Mesenchymal stem cell (in vitro differentiated cells and primary cell): Measurements from ENCODE around the gene SEC14L3.

Experiments used
- DNase-seq: peaks from one replicate; pipeline ENCODE4 v3.0.0-alpha.2; 2013
- H2AFZ ChIP-seq: one replicate; pipeline ENCODE4 v1.6.1; 2013; ENCODE audit warnings: low read depth, mild to moderate bottlenecking, control low read depth, inconsistent platforms, low read length, moderate library complexity
- H2AK5ac ChIP-seq: 2 replicates; pipeline ENCODE4 v1.6.1; 2013; ENCODE audit warnings: low read length, moderate library complexity, mild to moderate bottlenecking, inconsistent platforms; ENCODE audit not compliant: severe bottlenecking
- H2BK120ac ChIP-seq: one replicate; pipeline ENCODE4 v1.6.1; 2013; ENCODE audit warnings: low read depth, mild to moderate bottlenecking, inconsistent platforms, low read length, moderate library complexity
- H2BK12ac ChIP-seq, 2 experiments: one replicate each; pipeline ENCODE4 v1.6.1; 2013; ENCODE audit warnings: inconsistent platforms in 2 of 2, low read length in 2 of 2, mild to moderate bottlenecking in 2 of 2, moderate library complexity in 2 of 2, control low read depth in 1 of 2
- H2BK15ac ChIP-seq: one replicate; pipeline ENCODE4 v1.6.1; 2013; ENCODE audit warnings: mild to moderate bottlenecking, low read depth, inconsistent platforms; ENCODE audit not compliant: poor library complexity, severe bottlenecking
- H2BK5ac ChIP-seq: 2 replicates; pipeline ENCODE4 v1.6.1; 2013; ENCODE audit warnings: low read depth, mild to moderate bottlenecking, low read length, control low read depth, inconsistent platforms; ENCODE audit not compliant: poor library complexity, severe bottlenecking
- H3K14ac ChIP-seq, 2 experiments: one replicate each; pipeline ENCODE4 v1.6.1; 2013; ENCODE audit warnings: inconsistent platforms in 2 of 2, low read length in 2 of 2, control low read depth in 1 of 2, mild to moderate bottlenecking in 1 of 2, moderate library complexity in 1 of 2
- H3K18ac ChIP-seq, 2 experiments: one replicate each; pipeline ENCODE4 v1.6.1; 2013; ENCODE audit warnings: inconsistent platforms in 2 of 2, low read length in 2 of 2, control low read depth in 1 of 2, low read depth in 1 of 2, mild to moderate bottlenecking in 1 of 2
- H3K23ac ChIP-seq, 2 experiments: one replicate each; pipeline ENCODE4 v1.6.1; 2013; ENCODE audit warnings: inconsistent platforms in 2 of 2, low read length in 2 of 2, mild to moderate bottlenecking in 2 of 2, moderate library complexity in 2 of 2, control low read depth in 1 of 2
- H3K27ac ChIP-seq: 2 replicates; pipeline ENCODE4 v1.5.1; 2013; ENCODE audit warnings: mild to moderate bottlenecking, moderate library complexity, low read length, control low read depth, inconsistent platforms; ENCODE audit not compliant: poor library complexity, severe bottlenecking
- H3K27me3 ChIP-seq, 2 experiments: 2 replicates each; pipeline versions ENCODE4 v1.6.1 to v1.7.0; 2013; ENCODE audit warnings: low read length in 2 of 2, mild to moderate bottlenecking in 2 of 2, moderate library complexity in 2 of 2, control low read depth in 1 of 2, inconsistent platforms in 1 of 2; ENCODE audit not compliant: control insufficient read depth in 1 of 2, insufficient read depth in 1 of 2
- H3K36me3 ChIP-seq, 2 experiments: 2 replicates each; pipeline versions ENCODE4 v1.6.1 to v1.7.0; 2013; ENCODE audit warnings: low read length in 2 of 2, control low read depth in 1 of 2, inconsistent platforms in 1 of 2, low read depth in 1 of 2, mild to moderate bottlenecking in 1 of 2; ENCODE audit not compliant: insufficient read depth in 2 of 2, control insufficient read depth in 1 of 2
- H3K4ac ChIP-seq, 2 experiments: one replicate each; pipeline ENCODE4 v1.6.1; 2013; ENCODE audit warnings: inconsistent platforms in 2 of 2, low read length in 2 of 2, mild to moderate bottlenecking in 2 of 2, moderate library complexity in 2 of 2, control low read depth in 1 of 2, low read depth in 1 of 2
- H3K4me1 ChIP-seq: 2 replicates; pipeline ENCODE4 v1.6.1; 2013; ENCODE audit warnings: low read depth, low read length, control low read depth; ENCODE audit not compliant: control insufficient read depth, insufficient read depth
- H3K4me2 ChIP-seq: 2 replicates; pipeline ENCODE4 v1.6.1; 2013; ENCODE audit warnings: low read length, mild to moderate bottlenecking, inconsistent platforms; ENCODE audit not compliant: poor library complexity, severe bottlenecking
- H3K4me3 ChIP-seq, 2 experiments: 2 replicates each; pipeline versions ENCODE4 v1.5.1 to v1.7.0; 2013; ENCODE audit warnings: low read length in 2 of 2, mild to moderate bottlenecking in 2 of 2, control low read depth in 1 of 2, low read depth in 1 of 2; ENCODE audit not compliant: insufficient read depth in 1 of 2
- H3K79me1 ChIP-seq: replicated peaks from 2 replicates; pipeline ENCODE4 v1.6.1; 2013; ENCODE audit warnings: mild to moderate bottlenecking, control low read depth, low read length, inconsistent platforms; ENCODE audit not compliant: poor library complexity, severe bottlenecking
- H3K9ac ChIP-seq: 2 replicates; pipeline ENCODE4 v1.7.0; 2013; ENCODE audit warnings: mild to moderate bottlenecking, low read length, moderate library complexity
- H3K9me3 ChIP-seq: 2 replicates; pipeline ENCODE4 v1.7.0; 2013; ENCODE audit warnings: mild to moderate bottlenecking, low read length; ENCODE audit not compliant: control insufficient read depth
- H4K8ac ChIP-seq: one replicate; pipeline ENCODE4 v1.6.1; 2013; ENCODE audit warnings: inconsistent platforms, mild to moderate bottlenecking, low read length, moderate library complexity
- H4K91ac ChIP-seq: one replicate; pipeline ENCODE4 v1.6.1; 2013; ENCODE audit warnings: mild to moderate bottlenecking, low read length, inconsistent platforms
- WGBS: methylation state at CpG from one replicate; pipeline ENCODE4 v1.1.7; 2013; ENCODE audit warnings: mixed read lengths; 5-methylcytosine and 5-hydroxymethylcytosine counted together

Gene SEC14L3

GRCh38 chr22:30474121-30474520, 2.3 kb upstream of the SEC14L3 start:
- Histone ChIP-seq H3K18ac (no peak overlapping the region), H2BK15ac (no peak overlapping the region), H3K23ac (no peak overlapping the region), H4K91ac (no peak overlapping the region), H2BK5ac (no peak overlapping the region), H2BK120ac (no peak overlapping the region), H3K4me3 (no peak overlapping the region), H3K79me1 (no peaks in the 10 kb centered on the region), H3K4me1 (no peaks in the 10 kb centered on the region), H3K4ac (no peak overlapping the region), H3K36me3 (no peaks in the 10 kb centered on the region), H2BK12ac (no peak overlapping the region), H3K14ac (no peak overlapping the region), H4K8ac (no peak overlapping the region), H3K9me3 (no peaks in the 10 kb centered on the region), H2AK5ac (no peak overlapping the region), H2AFZ (no peak overlapping the region), H3K9ac (no peak overlapping the region), H3K27ac (no peak overlapping the region), H3K4me2 (no peak overlapping the region), H3K27me3 (peaks cover 70 to 72% of the 10 kb centered on the region in 2 experiments)
- 97% methylated on average over 3 of the region's 4 CpGs for WGBS
- DNase-seq = no peak

DNA sequence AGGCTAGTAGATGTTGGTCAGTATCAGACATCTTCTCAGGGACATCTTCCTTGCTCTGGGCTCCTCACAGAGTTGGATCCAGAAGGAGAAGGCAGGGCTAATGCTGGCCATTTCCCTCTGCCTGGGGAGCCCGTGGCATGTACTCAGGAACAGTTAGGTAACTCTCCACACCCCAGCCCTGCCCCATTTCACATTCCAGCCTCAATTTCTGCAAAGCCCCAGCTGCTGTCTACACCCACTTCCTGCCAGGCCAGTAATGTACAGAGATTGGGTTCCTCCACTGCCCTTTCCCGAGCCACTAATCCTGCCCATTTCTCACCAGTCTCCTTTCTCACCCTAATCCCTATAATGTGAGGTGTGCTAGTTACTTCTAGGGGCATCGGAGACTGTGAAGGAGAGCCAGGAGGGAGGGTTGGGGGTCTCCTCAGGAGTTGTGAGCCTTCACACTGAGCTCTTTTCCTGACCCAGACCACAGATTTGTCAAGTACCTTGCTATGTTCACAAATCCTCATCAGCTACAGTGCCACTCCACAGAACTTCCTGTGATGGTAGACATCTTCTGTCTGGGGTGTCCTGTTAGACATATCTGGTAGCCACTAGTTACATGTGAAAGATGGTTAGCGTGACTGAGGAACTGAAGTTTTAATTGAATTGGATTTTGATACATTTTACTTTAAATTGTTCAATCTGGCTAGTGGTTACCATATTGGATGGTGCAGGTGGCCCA, 1.3 kb upstream of the SEC14L3 start:
- no peak overlapping the region for H3K18ac ChIP-seq
- H3K9me3 ChIP-seq = no peaks in the 10 kb centered on the region
- peaks cover 71 to 77% of the 10 kb centered on the region in 2 experiments for H3K27me3 ChIP-seq
- H3K4me2 ChIP-seq = no peak overlapping the region
- H3K4me1 ChIP-seq = no peaks in the 10 kb centered on the region
- H2AFZ ChIP-seq = no peak overlapping the region
- no peak overlapping the region for H2AK5ac ChIP-seq
- no peak overlapping the region for H3K9ac ChIP-seq
- no peak overlapping the region for H2BK15ac ChIP-seq
- 50% methylated on average over 4 of the region's 4 CpGs for WGBS
- H3K36me3 ChIP-seq = no peaks in the 10 kb centered on the region
- no peak for DNase-seq
- no peak overlapping the region for H2BK120ac ChIP-seq
- no peak overlapping the region for H4K91ac ChIP-seq
- H3K4ac ChIP-seq = no peak overlapping the region
- no peak overlapping the region for H3K27ac ChIP-seq
- H3K14ac ChIP-seq = no peak overlapping the region
- no peak overlapping the region for H3K23ac ChIP-seq
- H2BK5ac ChIP-seq = no peak overlapping the region
- no peak overlapping the region for H4K8ac ChIP-seq
- no peaks in the 10 kb centered on the region for H3K79me1 ChIP-seq
- no peak overlapping the region for H2BK12ac ChIP-seq
- H3K4me3 ChIP-seq = no peak overlapping the region

- H2AFZ ChIP-seq = no peak overlapping the region
- H3K4me1 ChIP-seq = no peaks in the 10 kb centered on the region
- no peak overlapping the region for H3K4me3 ChIP-seq
- no peak overlapping the region for H3K14ac ChIP-seq
- no peak overlapping the region for H4K8ac ChIP-seq
- WGBS = 45% methylated on average over 1 of the region's 2 CpGs
- no peaks in the 10 kb centered on the region for H3K36me3 ChIP-seq
- no peak overlapping the region for H3K27ac ChIP-seq
- H3K9ac ChIP-seq = no peak overlapping the region
- no peak overlapping the region for H3K4me2 ChIP-seq
- H2BK5ac ChIP-seq = no peak overlapping the region
- no peak overlapping the region for H2AK5ac ChIP-seq
- no peak overlapping the region for H2BK120ac ChIP-seq
- no peak overlapping the region for H3K23ac ChIP-seq
- no peaks in the 10 kb centered on the region for H3K79me1 ChIP-seq
- no peak overlapping the region for H3K4ac ChIP-seq
- H4K91ac ChIP-seq = no peak overlapping the region
- no peaks in the 10 kb centered on the region for H3K9me3 ChIP-seq
- no peak overlapping the region for H2BK12ac ChIP-seq
- no peak for DNase-seq
- peaks cover 66 to 68% of the 10 kb centered on the region in 2 experiments for H3K27me3 ChIP-seq
- H3K18ac ChIP-seq = no peak overlapping the region
- H2BK15ac ChIP-seq = no peak overlapping the region
These were observed 1.2 kb downstream of the SEC14L3 start for GRCh38 chr22:30470655-30471054.

GRCh38 chr22:30469165-30469564, 2.7 kb downstream of the SEC14L3 start:
- 80% methylated on average over 2 of the region's 2 CpGs for WGBS
- Histone ChIP-seq H3K18ac (no peak overlapping the region), H2AK5ac (no peak overlapping the region)

More at GRCh38 chr22:30469165-30469564, 2.7 kb downstream of the SEC14L3 start:
- H3K79me1 ChIP-seq = no peaks in the 10 kb centered on the region
- H3K9me3 ChIP-seq = peaks cover 7% of the 10 kb centered on the region
- no peak overlapping the region for H2BK12ac ChIP-seq
- no peaks in the 10 kb centered on the region for H3K36me3 ChIP-seq
- no peak overlapping the region for H2BK15ac ChIP-seq
- no peak overlapping the region for H3K4me2 ChIP-seq
- H2AFZ ChIP-seq = no peak overlapping the region
- H4K91ac ChIP-seq = no peak overlapping the region
- no peak overlapping the region for H3K14ac ChIP-seq
- no peak for DNase-seq
- no peaks in the 10 kb centered on the region for H3K4me1 ChIP-seq
- no peak overlapping the region for H4K8ac ChIP-seq
- no peak overlapping the region for H3K4ac ChIP-seq
- no peak overlapping the region for H3K4me3 ChIP-seq
- no peak overlapping the region for H3K27ac ChIP-seq
- no peak overlapping the region for H3K9ac ChIP-seq
- H3K23ac ChIP-seq = no peak overlapping the region
- no peak overlapping the region for H2BK120ac ChIP-seq
- peaks cover 63 to 64% of the 10 kb centered on the region in 2 experiments for H3K27me3 ChIP-seq
- H2BK5ac ChIP-seq = no peak overlapping the region
